Left ventricle myocardium inferior (tissue), 1 donor: ENCODE data around the gene SERPIND1. TPM values are rescaled to one million over a fixed set of nuclear protein-coding genes. Genes with fewer than 3 reads are reported as not detected.

Source experiments
- DNase-seq: peaks from one replicate; pipeline ENCODE4 v3.0.0-alpha.2; 2020
- H3K27ac ChIP-seq: fragments of 200-600 bp; replicated peaks from 2 replicates; pipeline ENCODE4 v1.8.0; 2021
- H3K27me3 ChIP-seq: fragments of 200-600 bp; 2 replicates; pipeline ENCODE4 v1.8.0; 2021; ENCODE audit warnings: low read depth
- H3K36me3 ChIP-seq: fragments of 200-600 bp; 2 replicates; pipeline ENCODE4 v1.8.0; 2021
- H3K4me1 ChIP-seq: fragments of 200-600 bp; 2 replicates; pipeline ENCODE4 v1.8.0; 2021
- H3K4me3 ChIP-seq: fragments of 200-600 bp; 2 replicates; pipeline ENCODE4 v1.8.0; 2021; ENCODE audit warnings: mild to moderate bottlenecking, moderate library complexity
- H3K9me3 ChIP-seq: fragments of 200-600 bp; replicated peaks from 2 replicates; pipeline ENCODE4 v1.8.0; 2021
- intact Hi-C: fragments of 100-400 bp; cut with micrococcal nuclease; formaldehyde crosslinking; loops from one replicate; pipeline ENCODE4 v1.11.0; 2022
- total RNA-seq: library from RNA; stranded (reverse); fragmentation: NEBNext Ultra II Directional; extraction: Animal tissue kit (Norgen Biotek cat#: 25700); gene quantifications from one replicate; pipeline ENCODE4 v1.2.1, GENCODE V29; 2021
- TF ChIP-seq, protein P1 (sequence below): fragments of 200-600 bp; IDR thresholded peaks from 2 replicates; pipeline ENCODE4 v1.8.0; 2021; ENCODE audit warnings: antibody characterized with exemption, mild to moderate bottlenecking, borderline replicate concordance
- donor health status: DM: no; HTN: yes; CAD: no; lungs with severe emphysema.

SERPIND1 gene
- total RNA-seq, 1 donor from 2014 or later: 0.16 TPM

DNA sequence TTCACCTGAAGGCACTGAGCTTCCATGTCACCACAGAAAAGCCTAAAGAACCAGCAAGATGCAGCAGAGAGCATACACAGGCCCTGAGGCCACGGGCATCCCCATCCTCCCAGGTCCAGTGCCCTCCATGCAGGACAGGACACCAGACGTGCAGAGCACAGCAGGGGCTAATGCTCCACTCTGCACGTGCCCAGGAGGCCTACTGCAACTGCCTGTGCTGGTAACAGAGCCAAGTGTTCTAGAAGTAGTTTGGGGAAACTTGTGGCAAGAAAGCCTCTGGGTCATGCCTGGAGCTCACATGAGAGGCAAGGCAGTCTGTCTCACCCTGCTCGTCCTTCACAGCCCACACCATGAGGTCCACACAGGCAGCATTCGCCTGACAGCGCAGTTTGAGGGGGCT is 30.7 kb downstream of the SERPIND1 start:
- Histone ChIP-seq H3K4me3 (no peak overlapping the region), H3K9me3 (no peaks in the 10 kb centered on the region), H3K4me1 (no peaks in the 10 kb centered on the region), H3K27ac (no peak overlapping the region), H3K27me3 (no peaks in the 10 kb centered on the region), H3K36me3 (peaks cover 94% of the 10 kb centered on the region)
- DNase-seq: no peak
- intact Hi-C loops: no loop called here
- TF ChIP-seq, protein P1, sequence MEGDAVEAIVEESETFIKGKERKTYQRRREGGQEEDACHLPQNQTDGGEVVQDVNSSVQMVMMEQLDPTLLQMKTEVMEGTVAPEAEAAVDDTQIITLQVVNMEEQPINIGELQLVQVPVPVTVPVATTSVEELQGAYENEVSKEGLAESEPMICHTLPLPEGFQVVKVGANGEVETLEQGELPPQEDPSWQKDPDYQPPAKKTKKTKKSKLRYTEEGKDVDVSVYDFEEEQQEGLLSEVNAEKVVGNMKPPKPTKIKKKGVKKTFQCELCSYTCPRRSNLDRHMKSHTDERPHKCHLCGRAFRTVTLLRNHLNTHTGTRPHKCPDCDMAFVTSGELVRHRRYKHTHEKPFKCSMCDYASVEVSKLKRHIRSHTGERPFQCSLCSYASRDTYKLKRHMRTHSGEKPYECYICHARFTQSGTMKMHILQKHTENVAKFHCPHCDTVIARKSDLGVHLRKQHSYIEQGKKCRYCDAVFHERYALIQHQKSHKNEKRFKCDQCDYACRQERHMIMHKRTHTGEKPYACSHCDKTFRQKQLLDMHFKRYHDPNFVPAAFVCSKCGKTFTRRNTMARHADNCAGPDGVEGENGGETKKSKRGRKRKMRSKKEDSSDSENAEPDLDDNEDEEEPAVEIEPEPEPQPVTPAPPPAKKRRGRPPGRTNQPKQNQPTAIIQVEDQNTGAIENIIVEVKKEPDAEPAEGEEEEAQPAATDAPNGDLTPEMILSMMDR: no peak

GRCh38 chr22:20805972-20806471 is 32.1 kb downstream of the SERPIND1 start:
- H3K9me3 ChIP-seq: no peaks in the 10 kb centered on the region
- peaks cover 96% of the 10 kb centered on the region for H3K36me3 ChIP-seq
- H3K27me3 ChIP-seq: no peaks in the 10 kb centered on the region
- intact Hi-C loops: no loop called here
- TF ChIP-seq, protein P1: no peak
- no peaks in the 10 kb centered on the region for H3K4me1 ChIP-seq
- H3K27ac ChIP-seq: no peak overlapping the region
- no peak overlapping the region for H3K4me3 ChIP-seq
- DNase-seq: no peak

GRCh38 chr22:20807315-20807752 is 33.4 kb downstream of the SERPIND1 start:
- no peak overlapping the region for H3K27ac ChIP-seq
- peaks cover 96% of the 10 kb centered on the region for H3K36me3 ChIP-seq
- intact Hi-C loops: no loop called here
- TF ChIP-seq, protein P1: no peak
- H3K27me3 ChIP-seq: no peaks in the 10 kb centered on the region
- H3K9me3 ChIP-seq: no peaks in the 10 kb centered on the region
- H3K4me3 ChIP-seq: no peak overlapping the region
- no peaks in the 10 kb centered on the region for H3K4me1 ChIP-seq
- DNase-seq: no peak

GRCh38 chr22:20808844-20809243 is 34.9 kb downstream of the SERPIND1 start:
- no peak for DNase-seq
- Histone ChIP-seq H3K4me1 (no peaks in the 10 kb centered on the region), H3K27me3 (no peaks in the 10 kb centered on the region), H3K36me3 (peaks cover 96% of the 10 kb centered on the region), H3K9me3 (no peaks in the 10 kb centered on the region), H3K4me3 (no peak overlapping the region), H3K27ac (no peak overlapping the region)
- intact Hi-C loops: no loop called here
- TF ChIP-seq, protein P1: no peak

DNA sequence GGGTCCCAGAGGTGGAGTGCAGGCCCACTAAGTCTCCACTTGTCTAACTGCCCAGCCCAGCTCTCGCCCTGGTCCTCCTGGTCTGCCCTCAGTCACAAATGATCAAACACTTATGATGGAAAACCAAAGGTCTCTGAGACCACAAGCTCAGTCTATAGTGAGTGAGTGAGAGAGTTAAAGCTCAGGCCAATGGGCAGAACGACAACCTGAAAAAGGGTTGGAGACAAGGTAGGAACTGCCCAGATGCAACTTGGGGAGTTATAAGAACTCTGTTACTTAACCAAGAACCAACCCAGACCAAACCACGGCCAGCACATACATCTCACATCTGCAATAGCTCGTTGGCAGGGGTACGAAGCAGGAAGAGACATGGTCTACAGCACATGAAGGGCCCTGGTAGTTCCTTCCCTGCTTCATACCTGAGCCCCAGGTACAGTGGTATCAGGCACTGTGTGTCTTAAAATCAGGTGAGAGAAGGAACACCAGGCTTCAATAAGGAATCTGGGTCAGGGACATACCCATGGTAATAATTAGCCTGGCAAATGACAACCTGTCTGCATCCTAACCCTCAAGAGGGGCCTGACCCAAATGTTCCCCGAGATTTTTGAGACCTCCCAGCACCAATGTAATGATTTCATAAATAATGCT is 35.7 kb downstream of the SERPIND1 start:
- Histone ChIP-seq H3K4me3 (no peak overlapping the region), H3K4me1 (no peaks in the 10 kb centered on the region), H3K36me3 (peaks cover 95% of the 10 kb centered on the region), H3K9me3 (no peaks in the 10 kb centered on the region), H3K27me3 (no peaks in the 10 kb centered on the region), H3K27ac (no peak overlapping the region)
- intact Hi-C loops: no loop called here
- TF ChIP-seq, protein P1: no peak
- DNase-seq: no peak
